Endothelial cell of umbilical vein (primary cell): ENCODE data around the gene PRKCSH. TPM values are rescaled to one million over a fixed set of nuclear protein-coding genes. Genes with fewer than 3 reads are reported as not detected.

Experiments used
- BruUV-seq: library from RNA; stranded (reverse); fragments of 400-500 nt; replicated peaks from 2 replicates; lab custom pipeline; 2021; lab: Mats Ljungman, UMichigan
- CTCF ChIA-PET: fragments of 300-600, 350-600 bp; sonication (Branson Sonifier 250); formaldehyde crosslinking; loops from one replicate; lab custom pipeline; 2021; ENCODE audit warnings: antibody characterized with exemption, inconsistent platforms; lab: Charles Lee
- POLR2A ChIA-PET: fragments of 300-600, 350-600 bp; sonication (Branson Sonifier 250); formaldehyde crosslinking; loops from one replicate; lab custom pipeline; 2021; ENCODE audit warnings: antibody characterized with exemption, inconsistent platforms; lab: Charles Lee
- DNase-seq: peaks from one replicate; pipeline ENCODE4 v3.0.0-alpha.2; 2011; ENCODE audit warnings: low read depth, low spot score
- FAIRE-seq: peaks from 2 replicates; lab custom pipeline; 2011; peaks lifted over from hg19 to GRCh38; lab: Jason Lieb, UNC
- H2AFZ ChIP-seq: 2 replicates; pipeline ENCODE4 v1.6.0; 2012; ENCODE audit warnings: low read depth, low read length, control low read depth, inconsistent platforms
- H3K27ac ChIP-seq: 2 replicates; pipeline ENCODE4 v1.5.1; 2011; ENCODE audit warnings: low read depth, mild to moderate bottlenecking, control low read depth, low read length, moderate library complexity; ENCODE audit not compliant: insufficient read depth
- H3K27me3 ChIP-seq, 2 experiments: 2 replicates each; pipeline versions ENCODE4 v1.6.0 to v1.6.1; 2011; ENCODE audit warnings: low read length in 2 of 2, mixed read lengths in 1 of 2; ENCODE audit not compliant: control insufficient read depth in 2 of 2, insufficient read depth in 2 of 2
- H3K36me3 ChIP-seq, 2 experiments: 2 replicates in 1 of 2; 3 replicates in 1 of 2; pipeline ENCODE4 v1.5.1; 2011; ENCODE audit warnings: low read length in 2 of 2, mild to moderate bottlenecking in 1 of 2, moderate library complexity in 1 of 2; ENCODE audit not compliant: control insufficient read depth in 2 of 2, insufficient read depth in 2 of 2; ENCODE audit errors: extremely low read depth in 1 of 2
- H3K4me1 ChIP-seq: 3 replicates; pipeline ENCODE4 v1.5.1; 2011; ENCODE audit warnings: mild to moderate bottlenecking, low read length; ENCODE audit not compliant: control insufficient read depth, insufficient read depth; ENCODE audit errors: extremely low read depth
- H3K4me2 ChIP-seq: 2 replicates; pipeline ENCODE4 v1.6.1; 2011; ENCODE audit warnings: low read length, control low read depth, mixed read lengths; ENCODE audit not compliant: insufficient read depth
- H3K4me3 ChIP-seq, 3 experiments: fragments of 200-600 bp in 1 of 3; sonication (generic), shearing (Covaris generic) in 1 of 3; replicated peaks in 1 of 3; 2 replicates each; pipeline ENCODE4 v1.5.1; 2011 to 2016; ENCODE audit warnings: control low read depth in 3 of 3, low read length in 3 of 3, mild to moderate bottlenecking in 2 of 3, inconsistent platforms in 1 of 3, low read depth in 1 of 3, moderate library complexity in 1 of 3; ENCODE audit not compliant: insufficient read depth in 1 of 3
- H3K79me2 ChIP-seq: 2 replicates; pipeline ENCODE4 v1.6.0; 2012; ENCODE audit warnings: low read length, inconsistent platforms; ENCODE audit not compliant: control insufficient read depth, insufficient read depth
- H3K9ac ChIP-seq: replicated peaks from 2 replicates; pipeline ENCODE3; 2011; ENCODE audit warnings: low read length, control low read depth; ENCODE audit not compliant: insufficient read depth; ENCODE audit errors: extremely low read depth
- H3K9me1 ChIP-seq: replicated peaks from 3 replicates; pipeline ENCODE4 v1.6.0; 2011; ENCODE audit warnings: mild to moderate bottlenecking, low read length; ENCODE audit not compliant: control insufficient read depth, insufficient read depth; ENCODE audit errors: extremely low read depth
- H3K9me3 ChIP-seq: replicated peaks from 2 replicates; pipeline ENCODE4 v1.5.1; 2012; ENCODE audit warnings: low read length, inconsistent platforms; ENCODE audit not compliant: control insufficient read depth, insufficient read depth
- H4K20me1 ChIP-seq: replicated peaks from 2 replicates; pipeline ENCODE3; 2011; ENCODE audit warnings: mild to moderate bottlenecking, low read length; ENCODE audit not compliant: control insufficient read depth, insufficient read depth; ENCODE audit errors: extremely low read depth
- EZH2 ChIP-seq: IDR thresholded peaks from 2 replicates; pipeline ENCODE4 v1.6.1; 2012; ENCODE audit warnings: borderline replicate concordance, low read depth, mild to moderate bottlenecking, moderate library complexity, low read length, inconsistent platforms; ENCODE audit not compliant: severe bottlenecking
- FOS ChIP-seq: IDR thresholded peaks from 2 replicates; pipeline ENCODE4 v1.6.1; 2011; ENCODE audit warnings: mild to moderate bottlenecking, low read length, moderate library complexity, borderline replicate concordance; ENCODE audit not compliant: insufficient read depth
- GATA2 ChIP-seq: IDR thresholded peaks from 2 replicates; pipeline ENCODE4 v1.7.0; 2011; ENCODE audit warnings: low read depth, mild to moderate bottlenecking, moderate library complexity, mixed read lengths, low read length; ENCODE audit not compliant: insufficient read length, insufficient read depth
- JUN ChIP-seq: IDR thresholded peaks from 2 replicates; pipeline ENCODE4 v1.6.1; 2011; ENCODE audit warnings: borderline replicate concordance, low read depth; ENCODE audit not compliant: insufficient read length, insufficient read depth
- MYC ChIP-seq: IDR thresholded peaks from one replicate; pipeline ENCODE4 v1.6.1; 2011; ENCODE audit warnings: mild to moderate bottlenecking, low read depth, low read length
- POLR2A ChIP-seq: IDR thresholded peaks from 2 replicates; pipeline ENCODE4 v1.6.1; 2012; ENCODE audit warnings: low read depth, mild to moderate bottlenecking, control low read depth, low read length
- POLR2AphosphoS5 ChIP-seq: IDR thresholded peaks from 2 replicates; pipeline ENCODE4 v1.6.1; 2012; ENCODE audit warnings: low read depth, mild to moderate bottlenecking, control low read depth, low read length, moderate library complexity; ENCODE audit not compliant: insufficient read depth
- dilution Hi-C: fragments of 300-500 bp; cut with MboI; formaldehyde crosslinking; loops from one replicate; pipeline ENCODE4 v1.15.0; 2019; ENCODE audit warnings: low sequenced_read_pairs; ENCODE audit not compliant: extremely low pct_ligation_motif_present
- intact Hi-C: fragments of 100-400 bp; cut with micrococcal nuclease; formaldehyde crosslinking; loops from one replicate; pipeline ENCODE4 v1.10.0; 2022
- polyA plus RNA-seq, 4 experiments: library from polyadenylated mRNA; depleted of rRNA in 3 of 4; stranded (reverse) in 3 of 4; unstranded in 1 of 4; fragments of >200 nt; gene quantifications; 2 replicates each; pipeline versions ENCODE4 v1.2.1 to v1.2.3, GENCODE V29; 2011 to 2012; ENCODE audit warnings: missing spikeins in 1 of 4
- total RNA-seq: library from RNA; stranded (reverse); gene quantifications from 2 replicates; pipeline ENCODE4 v1.2.3, GENCODE V29; 2021
- TF ChIP-seq, protein P1 (sequence below), 2 donors: IDR thresholded peaks; 1 replicate in 1 of 2; 2 replicates in 1 of 2; pipeline ENCODE4 v1.5.1; 2011; ENCODE audit warnings: low read length in 2 of 2, mild to moderate bottlenecking in 2 of 2, moderate library complexity in 2 of 2, control low read depth in 1 of 2, inconsistent platforms in 1 of 2, low read depth in 1 of 2; ENCODE audit not compliant: insufficient read depth in 1 of 2; ENCODE audit errors: extremely low read depth in 1 of 2
- TF ChIP-seq, protein P2 (sequence below): IDR thresholded peaks from 2 replicates; pipeline ENCODE4 v1.6.1; 2011; ENCODE audit not compliant: insufficient read depth, insufficient read length

The PRKCSH gene
- total and polyA plus RNA-seq, 2 donors (not counting 3 experiments of a cell fraction or from before 2014, with no cell fraction given): 215 to 425 TPM

DNA sequence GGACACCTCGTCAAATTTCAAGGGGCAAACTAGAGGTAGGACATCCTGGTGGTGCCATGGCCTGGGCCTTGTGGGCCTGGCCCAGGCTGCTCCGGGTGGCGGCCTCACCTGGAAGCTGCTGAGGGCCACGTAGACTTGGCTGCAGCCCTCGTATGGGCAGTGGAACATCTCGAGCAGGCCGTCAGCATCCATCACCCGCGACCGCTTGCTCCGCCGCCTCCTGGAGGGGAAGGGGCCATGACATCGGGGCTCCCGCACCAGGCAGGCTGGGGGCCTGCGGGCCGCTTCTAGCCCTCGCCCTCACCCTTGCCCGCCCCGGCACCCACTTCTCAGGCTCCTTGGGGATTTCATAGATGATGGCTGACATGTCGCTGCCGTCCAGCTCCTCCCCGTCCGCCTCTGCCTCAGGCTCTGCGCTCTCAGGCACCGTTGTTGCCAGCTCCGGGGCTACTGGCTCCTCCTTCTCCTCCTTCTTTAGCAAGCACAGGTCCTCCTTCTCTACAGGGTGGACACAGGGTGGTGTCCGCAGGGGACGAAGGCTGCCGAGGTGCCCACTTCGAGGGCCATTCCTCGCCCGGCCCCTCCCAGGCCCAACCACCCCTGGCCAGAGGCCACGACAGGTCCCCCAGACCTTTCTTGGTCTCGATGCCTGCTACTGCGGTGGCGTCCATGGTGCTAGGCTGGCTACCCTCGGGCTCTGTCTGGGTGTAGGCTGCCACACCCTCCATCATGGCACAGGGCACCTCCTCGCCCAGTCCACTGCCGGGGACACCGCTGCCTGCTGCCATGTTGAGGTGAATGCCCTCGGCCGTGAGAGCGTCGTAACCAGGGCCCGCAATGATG lies 51.4 kb downstream of the PRKCSH start:
- CTCF ChIA-PET: interaction anchor here (0.6 kb wide), 1 partner anchor 146 kb away, joined by 3 read pairs; no protein-coding TSS in a partner anchor
- no peak overlapping the region for H3K4me2 ChIP-seq
- no peak overlapping the region for H3K9ac ChIP-seq
- no peak overlapping the region for H3K27ac ChIP-seq
- dilution Hi-C loops: no loop called here
- no peaks in the 10 kb centered on the region for H3K9me3 ChIP-seq
- H2AFZ ChIP-seq: no peak overlapping the region
- peaks cover 3% of the 10 kb centered on the region for H3K4me1 ChIP-seq
- no peak for FAIRE-seq
- H3K9me1 ChIP-seq: no peaks in the 10 kb centered on the region
- no peaks in the 10 kb centered on the region for H4K20me1 ChIP-seq
- intact Hi-C loops: no loop called here
- no peaks in the 10 kb centered on the region for H3K36me3 ChIP-seq
- no peaks in the 10 kb centered on the region for H3K79me2 ChIP-seq
- no peak overlapping the region for H3K4me3 ChIP-seq
- POLR2A ChIA-PET: no interaction called here
- peaks cover 0 to 4% of the 10 kb centered on the region in 2 experiments for H3K27me3 ChIP-seq
- TF ChIP-seq, protein P1, sequence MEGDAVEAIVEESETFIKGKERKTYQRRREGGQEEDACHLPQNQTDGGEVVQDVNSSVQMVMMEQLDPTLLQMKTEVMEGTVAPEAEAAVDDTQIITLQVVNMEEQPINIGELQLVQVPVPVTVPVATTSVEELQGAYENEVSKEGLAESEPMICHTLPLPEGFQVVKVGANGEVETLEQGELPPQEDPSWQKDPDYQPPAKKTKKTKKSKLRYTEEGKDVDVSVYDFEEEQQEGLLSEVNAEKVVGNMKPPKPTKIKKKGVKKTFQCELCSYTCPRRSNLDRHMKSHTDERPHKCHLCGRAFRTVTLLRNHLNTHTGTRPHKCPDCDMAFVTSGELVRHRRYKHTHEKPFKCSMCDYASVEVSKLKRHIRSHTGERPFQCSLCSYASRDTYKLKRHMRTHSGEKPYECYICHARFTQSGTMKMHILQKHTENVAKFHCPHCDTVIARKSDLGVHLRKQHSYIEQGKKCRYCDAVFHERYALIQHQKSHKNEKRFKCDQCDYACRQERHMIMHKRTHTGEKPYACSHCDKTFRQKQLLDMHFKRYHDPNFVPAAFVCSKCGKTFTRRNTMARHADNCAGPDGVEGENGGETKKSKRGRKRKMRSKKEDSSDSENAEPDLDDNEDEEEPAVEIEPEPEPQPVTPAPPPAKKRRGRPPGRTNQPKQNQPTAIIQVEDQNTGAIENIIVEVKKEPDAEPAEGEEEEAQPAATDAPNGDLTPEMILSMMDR (IDR thresholded peaks at IDR 0.05; ENCODE audit: extremely low read depth in 1 of 2, insufficient read depth in 1 of 2, low read depth in 1 of 2, low read length in 2 of 2): no peak
- no peak for TF ChIP-seq POLR2A
- TF ChIP-seq, protein P2, sequence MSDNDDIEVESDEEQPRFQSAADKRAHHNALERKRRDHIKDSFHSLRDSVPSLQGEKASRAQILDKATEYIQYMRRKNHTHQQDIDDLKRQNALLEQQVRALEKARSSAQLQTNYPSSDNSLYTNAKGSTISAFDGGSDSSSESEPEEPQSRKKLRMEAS: no peak
- no peak for TF ChIP-seq JUN
- TF ChIP-seq MYC: no peak
- TF ChIP-seq GATA2: no peak
- no peak for TF ChIP-seq POLR2AphosphoS5
- TF ChIP-seq FOS: no peak
- TF ChIP-seq EZH2: no peak
- BruUV-seq: no TSS peak
- DNase-seq: no peak
